ENCODE results near the gene ZBTB7B. TPM values are rescaled to one million over a fixed set of nuclear protein-coding genes. Genes with fewer than 3 reads are reported as not detected.

ZBTB7B gene
- polyA plus RNA-seq, 1 experiment: 8.7 TPM

DNA sequence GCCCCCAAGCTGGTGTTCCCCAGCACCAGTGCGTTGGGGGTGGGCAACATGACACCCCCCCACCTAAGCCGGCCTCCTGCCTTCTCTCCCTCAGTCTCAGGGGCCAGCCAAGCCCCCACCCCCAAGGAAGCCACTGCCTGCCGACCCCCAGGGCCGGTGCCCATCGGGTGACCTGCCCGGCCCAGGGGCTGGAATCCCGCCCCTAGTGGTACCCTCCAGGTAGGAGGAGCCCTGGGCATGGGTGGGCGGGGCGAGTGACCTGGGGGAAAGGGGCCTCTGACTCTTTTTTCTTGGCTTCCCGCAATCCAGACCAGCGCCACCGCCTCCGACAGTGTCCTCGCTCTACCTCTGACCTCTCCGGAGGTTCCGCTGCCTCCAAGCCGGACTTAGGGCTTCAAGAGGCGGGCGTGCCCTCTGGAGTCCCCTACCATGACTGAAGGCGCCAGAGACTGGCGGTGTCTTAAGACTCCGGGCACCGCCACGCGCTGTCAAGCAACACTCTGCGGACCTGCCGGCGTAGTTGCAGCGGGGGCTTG, 59.6 kb downstream of the ZBTB7B start:
- no peak for DNase-seq (ENCODE audit: low read depth, low spot score)

DNA sequence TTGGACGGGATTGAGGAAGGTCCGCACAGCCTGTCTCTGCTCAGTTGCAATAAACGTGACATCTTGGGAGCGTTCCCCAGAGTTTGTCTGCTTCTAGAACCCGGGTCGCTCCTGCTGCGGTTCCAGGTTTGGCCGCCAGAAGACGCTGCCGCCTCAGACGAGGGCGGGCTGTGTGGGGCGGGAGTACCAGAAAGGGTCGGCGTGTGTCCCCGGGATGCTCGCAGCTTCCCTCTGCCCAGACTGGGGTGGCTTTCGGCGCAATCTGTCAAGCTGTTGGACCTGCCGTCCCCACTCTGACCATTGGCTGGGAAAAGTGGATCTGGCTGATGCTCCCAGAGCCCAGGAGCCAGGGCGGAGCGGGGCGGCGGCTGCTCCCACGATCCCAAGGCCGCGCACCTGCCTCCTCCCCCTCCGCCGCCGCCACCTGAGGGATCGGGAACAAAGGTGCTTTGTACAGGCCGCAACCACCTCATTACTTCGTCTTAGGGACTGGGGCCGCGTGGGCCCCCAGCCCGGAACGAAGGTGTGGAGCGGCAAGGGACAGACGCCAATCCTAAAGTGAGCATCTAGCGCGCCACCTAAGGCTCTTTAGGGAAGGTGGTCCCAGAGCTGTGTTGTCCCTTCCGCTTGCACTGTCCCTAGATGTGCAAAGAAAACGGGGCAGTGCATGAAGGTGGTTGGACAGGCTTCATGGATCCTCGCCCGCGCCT, 60.3 kb downstream of the ZBTB7B start:
- TF ChIP-seq, protein P1, sequence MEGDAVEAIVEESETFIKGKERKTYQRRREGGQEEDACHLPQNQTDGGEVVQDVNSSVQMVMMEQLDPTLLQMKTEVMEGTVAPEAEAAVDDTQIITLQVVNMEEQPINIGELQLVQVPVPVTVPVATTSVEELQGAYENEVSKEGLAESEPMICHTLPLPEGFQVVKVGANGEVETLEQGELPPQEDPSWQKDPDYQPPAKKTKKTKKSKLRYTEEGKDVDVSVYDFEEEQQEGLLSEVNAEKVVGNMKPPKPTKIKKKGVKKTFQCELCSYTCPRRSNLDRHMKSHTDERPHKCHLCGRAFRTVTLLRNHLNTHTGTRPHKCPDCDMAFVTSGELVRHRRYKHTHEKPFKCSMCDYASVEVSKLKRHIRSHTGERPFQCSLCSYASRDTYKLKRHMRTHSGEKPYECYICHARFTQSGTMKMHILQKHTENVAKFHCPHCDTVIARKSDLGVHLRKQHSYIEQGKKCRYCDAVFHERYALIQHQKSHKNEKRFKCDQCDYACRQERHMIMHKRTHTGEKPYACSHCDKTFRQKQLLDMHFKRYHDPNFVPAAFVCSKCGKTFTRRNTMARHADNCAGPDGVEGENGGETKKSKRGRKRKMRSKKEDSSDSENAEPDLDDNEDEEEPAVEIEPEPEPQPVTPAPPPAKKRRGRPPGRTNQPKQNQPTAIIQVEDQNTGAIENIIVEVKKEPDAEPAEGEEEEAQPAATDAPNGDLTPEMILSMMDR (IDR thresholded peaks at IDR 0.05; ENCODE audit: low read depth, low read length): peak; percentile 72
- CTCF ChIA-PET: interaction anchor here (0.5 to 2.9 kb wide), 6 partner anchors 12 to 359 kb away, joined by 3 to 29 read pairs (median 7); partner anchors contain the start of gene ADAM15
- H3K4me3 ChIP-seq (ENCODE audit: low read depth, low read length): peak overlapping the region; percentile 96
- no peaks in the 10 kb centered on the region; the same call in 1 of the 2 replicates for H3K9me3 ChIP-seq (ENCODE audit: control insufficient read depth, insufficient read depth, low read length)
- POLR2A ChIA-PET: no interaction called here
- H3K27me3 ChIP-seq (ENCODE audit: control insufficient read depth, insufficient read depth, low read length): no peaks in the 10 kb centered on the region
- H3K27ac ChIP-seq (ENCODE audit: low read depth, low read length): no peak overlapping the region
- no peak for DNase-seq (ENCODE audit: low read depth, low spot score)

More for the DNA sequence above, 59.6 kb downstream of the ZBTB7B start:
- ChIA-PET CTCF (interaction anchor here (0.6 to 4.6 kb wide), 16 partner anchors 10 to 583 kb away, joined by 3 to 29 read pairs (median 4); partner anchors contain the start of genes ADAM15, PBXIP1 and PMVK), POLR2A (no interaction called here)
- Histone ChIP-seq H3K9me3 (ENCODE audit: control insufficient read depth, insufficient read depth, low read length) (no peaks in the 10 kb centered on the region; the same call in 1 of the 2 replicates), H3K27me3 (ENCODE audit: control insufficient read depth, insufficient read depth, low read length) (no peaks in the 10 kb centered on the region), H3K4me3 (ENCODE audit: low read depth, low read length) (no peak overlapping the region), H3K27ac (ENCODE audit: low read depth, low read length) (no peak overlapping the region)
- TF ChIP-seq, protein P1 (IDR thresholded peaks at IDR 0.05; ENCODE audit: low read depth, low read length): no peak; the same call in 1 of the 2 replicates

DNA sequence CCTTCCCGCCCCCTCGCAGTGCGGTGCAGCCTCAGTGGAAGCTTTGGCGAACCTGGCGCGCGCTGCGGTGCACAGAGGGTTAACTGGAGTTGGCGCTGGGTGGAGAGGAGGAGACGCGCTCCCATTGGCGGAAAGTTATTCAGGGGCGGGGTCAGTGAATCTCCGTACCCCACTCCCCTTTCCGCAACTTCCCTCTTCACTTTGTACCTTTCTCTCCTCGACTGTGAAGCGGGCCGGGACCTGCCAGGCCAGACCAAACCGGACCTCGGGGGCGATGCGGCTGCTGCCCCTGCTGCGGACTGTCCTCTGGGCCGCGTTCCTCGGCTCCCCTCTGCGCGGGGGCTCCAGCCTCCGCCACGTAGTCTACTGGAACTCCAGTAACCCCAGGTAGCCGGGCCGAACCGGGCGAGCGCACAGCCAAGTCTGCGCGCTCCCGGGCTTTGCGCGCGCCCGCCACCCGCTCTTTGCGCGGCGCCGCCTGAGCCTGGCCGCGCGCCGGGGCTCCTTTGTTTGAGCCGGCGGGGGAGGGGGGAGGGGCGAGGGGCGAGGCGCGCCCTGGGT, 61.0 kb downstream of the ZBTB7B start, which contains the start of gene EFNA4:
TSS of gene EFNA4 (plus strand) at position 191 of the 561 bp plus-strand sequence. CDS start at position 275, 84 bp downstream.
- CTCF ChIA-PET: interaction anchor here (0.9 to 2.9 kb wide), 5 partner anchors 12 to 106 kb away, joined by 3 to 29 read pairs (median 9); partner anchors contain the start of gene ADAM15
- TF ChIP-seq, protein P1 (IDR thresholded peaks at IDR 0.05; ENCODE audit: low read depth, low read length): no peak
- DNase-seq (ENCODE audit: low read depth, low spot score): peak; percentile 36
- Histone ChIP-seq H3K27me3 (ENCODE audit: control insufficient read depth, insufficient read depth, low read length) (no peaks in the 10 kb centered on the region), H3K4me3 (ENCODE audit: low read depth, low read length) (peak within 1 kb of the TSS; percentile 96), H3K9me3 (ENCODE audit: control insufficient read depth, insufficient read depth, low read length) (no peaks in the 10 kb centered on the region), H3K27ac (ENCODE audit: low read depth, low read length) (peak within 1 kb of the TSS; percentile 80)
- POLR2A ChIA-PET: interaction anchor here (0.6 to 0.8 kb wide), 2 partner anchors 15 to 70 kb away, joined by 3 read pairs; partner anchors contain the start of genes EFNA3 and LENEP

DNA sequence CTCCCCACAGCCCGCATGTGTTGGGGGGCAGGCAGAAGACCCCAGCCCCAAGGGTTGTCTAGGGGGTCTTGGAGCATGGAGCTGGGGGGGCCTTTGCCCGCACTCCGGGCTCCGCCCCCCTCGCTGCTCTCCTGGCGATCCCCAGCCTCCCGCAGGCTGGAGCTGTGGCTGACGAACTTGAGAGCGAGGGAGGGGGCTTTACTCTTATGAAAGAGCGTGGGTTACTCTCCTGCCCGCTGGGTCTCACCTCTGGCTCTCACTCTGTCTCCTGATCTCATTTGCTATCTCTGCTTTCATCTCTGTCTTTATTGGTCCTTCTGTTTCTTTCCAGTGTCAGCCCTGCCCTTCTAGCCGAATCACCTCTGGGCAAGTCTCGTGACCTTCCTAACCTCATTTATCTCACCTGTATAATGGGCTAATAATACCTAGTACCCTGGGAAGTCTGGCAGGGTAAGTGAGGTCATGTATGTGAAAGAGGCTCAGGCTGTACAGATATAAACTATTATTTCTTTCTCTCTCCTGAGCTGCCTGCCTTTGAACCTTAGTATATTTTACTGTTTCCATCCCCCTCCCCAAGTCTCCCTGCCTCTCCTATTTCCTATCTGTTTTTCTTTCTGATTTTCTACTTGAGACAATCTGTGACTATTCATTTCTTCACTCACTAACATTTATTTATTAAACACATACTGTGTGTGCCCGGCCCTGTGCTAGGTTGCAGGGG, 61.7 kb downstream of the ZBTB7B start:
- CTCF ChIA-PET: interaction anchor here (1.0 to 2.8 kb wide), 3 partner anchors 14 to 109 kb away, joined by 3 to 22 read pairs (median 9); partner anchors contain the start of genes ADAM15 and KRTCAP2
- POLR2A ChIA-PET: interaction anchor here (0.6 to 0.8 kb wide), 3 partner anchors 14 to 195 kb away, joined by 3 read pairs; partner anchors contain the start of genes EFNA3 and LENEP
- TF ChIP-seq, protein P1 (IDR thresholded peaks at IDR 0.05; ENCODE audit: low read depth, low read length): no peak
- no peaks in the 10 kb centered on the region for H3K27me3 ChIP-seq (ENCODE audit: control insufficient read depth, insufficient read depth, low read length)
- peak overlapping the region; percentile 21 for H3K27ac ChIP-seq (ENCODE audit: low read depth, low read length)
- H3K4me3 ChIP-seq (ENCODE audit: low read depth, low read length): peak overlapping the region; percentile 96
- DNase-seq (ENCODE audit: low read depth, low spot score): no peak
- no peaks in the 10 kb centered on the region for H3K9me3 ChIP-seq (ENCODE audit: control insufficient read depth, insufficient read depth, low read length)

Data from AG04450 (cell line).